ENCODE measurements around the gene STAM. TPM values are rescaled to one million over a fixed set of nuclear protein-coding genes. Genes with fewer than 3 reads are reported as not detected.

STAM gene
- polyA plus RNA-seq, 1 of the 3 experiments (the other 2 are of a cell fraction) = 19.1 TPM

DNA sequence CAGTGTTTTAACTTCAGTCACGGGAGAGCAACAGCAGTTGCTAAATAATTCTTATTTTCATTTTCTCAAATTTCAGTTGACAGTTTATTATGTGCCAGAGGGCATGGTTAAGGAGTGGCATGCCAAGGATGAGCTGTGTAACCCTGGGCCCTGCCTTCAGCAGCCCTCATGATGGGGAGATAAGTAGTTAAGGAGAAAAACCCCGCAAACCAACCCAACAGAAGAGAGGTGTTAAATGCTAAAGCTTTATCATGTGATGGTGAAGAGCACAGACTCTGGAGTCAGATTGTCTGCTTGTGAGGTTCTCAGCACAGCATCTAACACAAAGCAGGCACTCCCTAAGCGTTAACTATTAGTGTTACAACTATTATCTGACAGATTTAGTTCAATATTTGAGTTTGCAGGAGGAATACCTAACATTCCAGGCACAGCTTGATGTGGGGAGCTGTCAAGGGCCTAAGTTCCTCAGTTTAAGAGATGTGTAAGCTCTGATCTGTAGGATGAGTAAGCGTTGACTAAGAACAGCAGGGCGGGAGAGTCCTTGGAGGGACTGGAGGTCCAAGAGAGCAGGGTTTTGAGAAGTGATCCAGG is 29.6 kb downstream of the STAM start (continued):
- TF ChIP-seq, protein P1, sequence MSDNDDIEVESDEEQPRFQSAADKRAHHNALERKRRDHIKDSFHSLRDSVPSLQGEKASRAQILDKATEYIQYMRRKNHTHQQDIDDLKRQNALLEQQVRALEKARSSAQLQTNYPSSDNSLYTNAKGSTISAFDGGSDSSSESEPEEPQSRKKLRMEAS (IDR thresholded peaks at IDR 0.05; ENCODE audit: low read depth) = 0 out of 2 replicates have a peak, but pooled peaks have one; percentile 26
- TF ChIP-seq, protein P2, sequence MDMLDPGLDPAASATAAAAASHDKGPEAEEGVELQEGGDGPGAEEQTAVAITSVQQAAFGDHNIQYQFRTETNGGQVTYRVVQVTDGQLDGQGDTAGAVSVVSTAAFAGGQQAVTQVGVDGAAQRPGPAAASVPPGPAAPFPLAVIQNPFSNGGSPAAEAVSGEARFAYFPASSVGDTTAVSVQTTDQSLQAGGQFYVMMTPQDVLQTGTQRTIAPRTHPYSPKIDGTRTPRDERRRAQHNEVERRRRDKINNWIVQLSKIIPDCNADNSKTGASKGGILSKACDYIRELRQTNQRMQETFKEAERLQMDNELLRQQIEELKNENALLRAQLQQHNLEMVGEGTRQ (IDR thresholded peaks at IDR 0.05; ENCODE audit: borderline replicate concordance, low read depth, low read length) = no peak
- no peak for TF ChIP-seq ELF1 (IDR thresholded peaks at IDR 0.05)
- no peak for TF ChIP-seq RFX5 (IDR thresholded peaks at IDR 0.05; ENCODE audit: low read length)
- TF ChIP-seq, protein P3, sequence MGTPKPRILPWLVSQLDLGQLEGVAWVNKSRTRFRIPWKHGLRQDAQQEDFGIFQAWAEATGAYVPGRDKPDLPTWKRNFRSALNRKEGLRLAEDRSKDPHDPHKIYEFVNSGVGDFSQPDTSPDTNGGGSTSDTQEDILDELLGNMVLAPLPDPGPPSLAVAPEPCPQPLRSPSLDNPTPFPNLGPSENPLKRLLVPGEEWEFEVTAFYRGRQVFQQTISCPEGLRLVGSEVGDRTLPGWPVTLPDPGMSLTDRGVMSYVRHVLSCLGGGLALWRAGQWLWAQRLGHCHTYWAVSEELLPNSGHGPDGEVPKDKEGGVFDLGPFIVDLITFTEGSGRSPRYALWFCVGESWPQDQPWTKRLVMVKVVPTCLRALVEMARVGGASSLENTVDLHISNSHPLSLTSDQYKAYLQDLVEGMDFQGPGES (IDR thresholded peaks at IDR 0.05; ENCODE audit: low read depth, low read length) = no peak
- peak; percentile 94; the same call in 1 of the 2 replicates for TF ChIP-seq TEAD4 (IDR thresholded peaks at IDR 0.05; ENCODE audit: borderline replicate concordance, insufficient read depth)
- no peak for TF ChIP-seq FOXM1 (IDR thresholded peaks at IDR 0.05; ENCODE audit: low read depth)
- TF ChIP-seq MEF2A (IDR thresholded peaks at IDR 0.05; ENCODE audit: borderline replicate concordance, low read depth) = no peak
- TF ChIP-seq, protein P4, sequence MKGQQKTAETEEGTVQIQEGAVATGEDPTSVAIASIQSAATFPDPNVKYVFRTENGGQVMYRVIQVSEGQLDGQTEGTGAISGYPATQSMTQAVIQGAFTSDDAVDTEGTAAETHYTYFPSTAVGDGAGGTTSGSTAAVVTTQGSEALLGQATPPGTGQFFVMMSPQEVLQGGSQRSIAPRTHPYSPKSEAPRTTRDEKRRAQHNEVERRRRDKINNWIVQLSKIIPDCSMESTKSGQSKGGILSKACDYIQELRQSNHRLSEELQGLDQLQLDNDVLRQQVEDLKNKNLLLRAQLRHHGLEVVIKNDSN (IDR thresholded peaks at IDR 0.05; ENCODE audit: borderline replicate concordance, low read depth) = no peak
- TF ChIP-seq FOSL2 (IDR thresholded peaks at IDR 0.05; ENCODE audit: borderline replicate concordance, low read depth) = peak; percentile 95
- TF ChIP-seq EP300 (IDR thresholded peaks at IDR 0.05; ENCODE audit: borderline replicate concordance in 1 of 2, low read depth in 1 of 2, low read length in 1 of 2) = peak in 1 of 2 experiments; percentile 75; a peak in 1 of 4 replicates
- TF ChIP-seq SMC3 (IDR thresholded peaks at IDR 0.05; ENCODE audit: low read depth, low read length) = no peak
- TF ChIP-seq RXRA (IDR thresholded peaks at IDR 0.05; ENCODE audit: borderline replicate concordance, low read depth) = no peak
- TF ChIP-seq TAF1 (IDR thresholded peaks at IDR 0.05; ENCODE audit: borderline replicate concordance, low read depth, low read length) = no peak
- TF ChIP-seq POLR2AphosphoS5 (IDR thresholded peaks at IDR 0.05; ENCODE audit: low read depth, low read length) = peak; percentile 31; the same call in 1 of the 2 replicates
- TF ChIP-seq, protein P5, sequence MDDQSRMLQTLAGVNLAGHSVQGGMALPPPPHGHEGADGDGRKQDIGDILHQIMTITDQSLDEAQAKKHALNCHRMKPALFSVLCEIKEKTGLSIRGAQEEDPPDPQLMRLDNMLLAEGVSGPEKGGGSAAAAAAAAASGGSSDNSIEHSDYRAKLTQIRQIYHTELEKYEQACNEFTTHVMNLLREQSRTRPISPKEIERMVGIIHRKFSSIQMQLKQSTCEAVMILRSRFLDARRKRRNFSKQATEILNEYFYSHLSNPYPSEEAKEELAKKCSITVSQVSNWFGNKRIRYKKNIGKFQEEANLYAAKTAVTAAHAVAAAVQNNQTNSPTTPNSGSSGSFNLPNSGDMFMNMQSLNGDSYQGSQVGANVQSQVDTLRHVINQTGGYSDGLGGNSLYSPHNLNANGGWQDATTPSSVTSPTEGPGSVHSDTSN (IDR thresholded peaks at IDR 0.05) = peak; percentile 87

DNA sequence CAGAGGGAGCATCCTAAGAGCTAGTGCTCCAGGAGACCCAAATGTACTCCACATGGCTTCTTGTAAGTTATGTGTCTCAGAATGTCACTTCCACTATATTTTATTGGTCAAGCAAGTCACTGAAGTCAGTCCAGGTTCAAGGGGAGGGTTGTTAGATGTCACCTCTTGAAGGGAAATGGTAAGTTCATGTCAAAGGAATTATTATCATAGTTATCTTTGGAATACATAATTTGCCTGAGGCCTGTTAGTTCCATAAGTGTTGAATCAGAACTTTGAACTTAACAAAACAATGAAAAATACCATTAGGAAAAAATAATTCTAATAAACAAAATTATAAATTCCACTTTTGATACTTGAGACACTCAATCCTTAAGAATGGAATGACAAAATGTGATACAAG is 30.6 kb downstream of the STAM start:
- no peak for DNase-seq
- Histone ChIP-seq H3K9ac (peak overlapping the region; percentile 21; the same call in 1 of the 2 replicates), H3K4me1 (ENCODE audit: control insufficient read depth in 1 of 2, insufficient read depth in 2 of 2, low read depth in 1 of 2, low read length in 1 of 2) (peaks cover 3 to 41% of the 10 kb centered on the region in 2 experiments), H3K79me2 (ENCODE audit: insufficient read depth) (peaks cover 87% of the 10 kb centered on the region), H3K9me3 (no peaks in the 10 kb centered on the region), H3K27ac (ENCODE audit: low read depth in 2 of 2, low read length in 1 of 2) (peak overlapping the region; percentile 76 to 82; a peak in 3 of 4 replicates), H3K36me3 (replicated peaks in 1 of 2; ENCODE audit: control insufficient read depth in 1 of 2, insufficient read depth in 2 of 2, low read length in 1 of 2) (peaks cover 0 to 2% of the 10 kb centered on the region in 2 experiments), H3K4me2 (peak overlapping the region; percentile 68), H3F3A (replicated peaks; ENCODE audit: insufficient read depth) (peaks cover 36% of the 10 kb centered on the region), H4K20me1 (ENCODE audit: insufficient read depth) (no peaks in the 10 kb centered on the region), H3K27me3 (ENCODE audit: insufficient read depth) (no peaks in the 10 kb centered on the region), H2AFZ (ENCODE audit: low read depth) (no peak overlapping the region), H3K9me2 (no peaks in the 10 kb centered on the region), H3K4me3 (ENCODE audit: low read depth in 2 of 2, low read length in 1 of 2) (no peak overlapping the region)
- ChIA-PET POLR2A (no interaction called here), CTCF (no interaction called here)
- TF ChIP-seq FOSL2 (IDR thresholded peaks at IDR 0.05; ENCODE audit: borderline replicate concordance, low read depth) (no peak), SIN3A (IDR thresholded peaks at IDR 0.05; ENCODE audit: borderline replicate concordance, low read depth, low read length) (no peak), RCOR1 (IDR thresholded peaks at IDR 0.05; ENCODE audit: low read length) (no peak), SMC3 (IDR thresholded peaks at IDR 0.05; ENCODE audit: low read depth, low read length) (no peak), FOXM1 (IDR thresholded peaks at IDR 0.05; ENCODE audit: low read depth) (no peak), JUND (IDR thresholded peaks at IDR 0.05) (no peak), EZH2phosphoT487 (IDR thresholded peaks at IDR 0.05; ENCODE audit: borderline replicate concordance, low read depth) (no peak), NRF1 (IDR thresholded peaks at IDR 0.05; ENCODE audit: low read depth, low read length) (no peak), RXRA (IDR thresholded peaks at IDR 0.05; ENCODE audit: borderline replicate concordance, low read depth) (no peak), YY1 (IDR thresholded peaks at IDR 0.05; ENCODE audit: low read depth) (no peak), EP300 (IDR thresholded peaks at IDR 0.05; ENCODE audit: borderline replicate concordance in 1 of 2, low read depth in 1 of 2, low read length in 1 of 2) (no peak)
- TF ChIP-seq, protein P6, sequence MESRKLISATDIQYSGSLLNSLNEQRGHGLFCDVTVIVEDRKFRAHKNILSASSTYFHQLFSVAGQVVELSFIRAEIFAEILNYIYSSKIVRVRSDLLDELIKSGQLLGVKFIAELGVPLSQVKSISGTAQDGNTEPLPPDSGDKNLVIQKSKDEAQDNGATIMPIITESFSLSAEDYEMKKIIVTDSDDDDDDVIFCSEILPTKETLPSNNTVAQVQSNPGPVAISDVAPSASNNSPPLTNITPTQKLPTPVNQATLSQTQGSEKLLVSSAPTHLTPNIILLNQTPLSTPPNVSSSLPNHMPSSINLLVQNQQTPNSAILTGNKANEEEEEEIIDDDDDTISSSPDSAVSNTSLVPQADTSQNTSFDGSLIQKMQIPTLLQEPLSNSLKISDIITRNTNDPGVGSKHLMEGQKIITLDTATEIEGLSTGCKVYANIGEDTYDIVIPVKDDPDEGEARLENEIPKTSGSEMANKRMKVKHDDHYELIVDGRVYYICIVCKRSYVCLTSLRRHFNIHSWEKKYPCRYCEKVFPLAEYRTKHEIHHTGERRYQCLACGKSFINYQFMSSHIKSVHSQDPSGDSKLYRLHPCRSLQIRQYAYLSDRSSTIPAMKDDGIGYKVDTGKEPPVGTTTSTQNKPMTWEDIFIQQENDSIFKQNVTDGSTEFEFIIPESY (IDR thresholded peaks at IDR 0.05; ENCODE audit: borderline replicate concordance, low read depth) = no peak

All from SK-N-SH (cell line).